ENCODE results near the gene ANKDD1A. TPM values are rescaled to one million over a fixed set of nuclear protein-coding genes. Genes with fewer than 3 reads are reported as not detected.
A peak's percentile ranks its signal among the peaks of the same experiment; 100 is the strongest.

Gene ANKDD1A
- total RNA-seq (2014; rRNA removed; shearing (Covaris generic)), result 2.1 and 2.3 TPM in 2 replicates

GRCh38 chr15:64911311-64912186 is at the start of gene ANKDD1A:
Gene ANKDD1A, plus strand, starts transcription at chr15:64911902. Its CDS starts 29 bp downstream, at chr15:64911931.
- peak; percentile 46 for DNase-seq (ENCODE audit: low read depth)

GRCh38 chr15:64861960-64862359 is 49.7 kb upstream of the ANKDD1A start:
- DNase-seq (ENCODE audit: low read depth), result no peak

GRCh38 chr15:64862408-64862807 is 49.3 kb upstream of the ANKDD1A start:
- DNase-seq (ENCODE audit: low read depth), result no peak

- DNase-seq (ENCODE audit: low read depth), result no peak
These were observed 47.6 kb upstream of the ANKDD1A start for GRCh38 chr15:64864068-64864467.

- DNase-seq (ENCODE audit: low read depth), result no peak
These were observed 46.3 kb upstream of the ANKDD1A start for GRCh38 chr15:64865126-64865997.

DNA sequence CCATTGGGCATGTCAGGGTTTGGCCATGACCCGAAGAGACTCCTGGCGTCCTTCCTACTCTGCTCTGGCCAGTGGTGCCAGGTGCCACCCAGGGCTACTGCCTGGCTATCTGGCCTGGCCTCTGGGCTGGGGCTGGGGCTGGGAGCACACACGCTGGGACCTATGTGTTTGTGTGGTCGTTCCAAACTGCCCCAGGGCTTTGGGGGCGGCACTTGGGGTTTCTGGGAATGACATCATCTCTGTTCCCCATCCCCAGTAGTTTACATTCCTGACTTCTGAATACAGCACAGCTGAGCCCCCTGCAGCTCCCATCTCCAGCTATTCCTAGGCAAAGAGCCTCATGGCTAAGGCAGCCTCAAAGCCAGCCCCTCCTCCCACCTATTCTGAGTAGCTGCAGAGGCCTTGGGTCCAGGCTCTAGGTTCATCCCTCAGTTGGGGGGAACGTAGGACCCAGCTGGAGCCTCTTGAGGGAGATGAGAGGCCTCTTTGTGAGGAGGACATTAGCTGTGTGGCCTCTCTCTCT is 45.6 kb upstream of the ANKDD1A start:
- DNase-seq (ENCODE audit: low read depth), result peak; percentile 98

- DNase-seq (ENCODE audit: low read depth), result no peak
These were observed 42.2 kb upstream of the ANKDD1A start for GRCh38 chr15:64869501-64869900.

DNA sequence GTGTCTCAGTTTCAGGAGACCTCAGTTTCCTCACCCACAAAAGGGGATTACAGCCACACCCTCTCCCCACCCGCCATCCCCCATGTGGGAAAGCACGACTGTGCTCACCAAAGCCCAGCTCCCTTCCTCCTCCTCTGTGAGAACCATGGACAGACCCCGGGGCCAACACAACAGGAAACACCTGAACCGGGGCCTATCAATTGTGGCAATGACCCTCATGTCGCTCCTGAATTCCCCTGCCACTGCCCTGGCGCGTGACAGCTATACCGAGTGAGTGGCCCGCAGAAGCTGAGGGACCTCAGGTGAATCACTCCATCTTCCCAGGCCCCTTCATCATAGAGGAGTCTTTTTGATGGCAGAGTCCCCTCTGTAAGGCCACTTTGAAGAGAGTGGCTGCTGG is 41.3 kb upstream of the ANKDD1A start:
- DNase-seq (ENCODE audit: low read depth), result no peak

DNA sequence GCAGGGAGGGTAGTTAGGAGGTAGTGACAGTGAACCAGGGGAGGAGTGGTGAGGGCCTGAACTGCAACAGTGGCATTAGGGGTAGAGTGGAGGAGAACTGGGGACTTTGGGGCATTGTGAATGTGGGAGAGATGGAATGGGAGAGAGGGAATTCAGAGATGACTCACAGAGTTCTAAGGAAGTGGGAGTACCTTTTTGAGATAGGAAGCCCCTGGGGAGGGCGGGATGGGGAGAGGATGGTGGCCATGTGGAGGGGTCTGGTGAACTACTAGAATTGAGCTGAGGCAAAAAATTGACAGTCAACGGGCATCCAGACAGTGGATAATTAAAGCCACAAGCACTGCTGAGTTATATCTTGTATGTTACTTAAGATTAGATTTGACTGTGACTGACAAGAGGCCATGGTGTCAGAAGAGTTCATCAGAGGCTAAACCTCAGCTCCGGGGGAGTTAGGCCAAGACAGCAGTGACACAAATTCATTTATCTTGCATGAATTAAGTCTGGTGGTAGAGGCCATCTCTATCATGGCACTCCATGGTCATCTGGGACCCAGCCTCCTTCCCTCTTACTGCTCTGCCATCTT is 36.0 kb upstream of the ANKDD1A start:
- DNase-seq (ENCODE audit: low read depth), result no peak

GRCh38 chr15:64877435-64877834 is 34.3 kb upstream of the ANKDD1A start:
- peak; percentile 55 for DNase-seq (ENCODE audit: low read depth)

DNA sequence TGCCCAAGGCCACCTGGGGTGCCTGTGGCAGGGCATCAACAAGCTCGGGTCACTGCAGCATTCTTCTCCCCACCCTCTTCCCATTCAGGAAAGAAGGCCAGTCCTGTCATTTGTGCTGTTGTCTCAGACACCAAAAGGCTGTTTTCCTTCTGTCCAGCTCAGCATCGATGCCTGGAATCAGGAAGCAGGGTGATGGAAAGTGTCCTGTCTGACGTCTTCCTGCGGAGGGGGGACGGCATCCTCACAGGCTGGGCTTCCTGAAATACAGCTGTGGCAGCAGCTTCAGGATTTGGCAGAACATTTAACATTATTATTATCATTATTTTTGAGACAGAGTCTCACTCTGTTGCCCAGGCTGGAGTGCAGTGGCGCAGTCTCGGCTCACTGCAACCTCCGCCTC is 33.0 kb upstream of the ANKDD1A start:
- DNase-seq (ENCODE audit: low read depth), result no peak

GRCh38 chr15:64883100-64883581 is 28.6 kb upstream of the ANKDD1A start:
- peak; percentile 49 for DNase-seq (ENCODE audit: low read depth)

- peak; percentile 92 for DNase-seq (ENCODE audit: low read depth)
These were observed 27.6 kb upstream of the ANKDD1A start for GRCh38 chr15:64883997-64884511.

GRCh38 chr15:64884679-64885078 is 27.0 kb upstream of the ANKDD1A start:
- no peak for DNase-seq (ENCODE audit: low read depth)

- DNase-seq (ENCODE audit: low read depth), result no peak
These were observed 23.4 kb upstream of the ANKDD1A start for GRCh38 chr15:64888336-64888735.

GRCh38 chr15:64891561-64891960 is 20.1 kb upstream of the ANKDD1A start:
- DNase-seq (ENCODE audit: low read depth), result no peak

DNA sequence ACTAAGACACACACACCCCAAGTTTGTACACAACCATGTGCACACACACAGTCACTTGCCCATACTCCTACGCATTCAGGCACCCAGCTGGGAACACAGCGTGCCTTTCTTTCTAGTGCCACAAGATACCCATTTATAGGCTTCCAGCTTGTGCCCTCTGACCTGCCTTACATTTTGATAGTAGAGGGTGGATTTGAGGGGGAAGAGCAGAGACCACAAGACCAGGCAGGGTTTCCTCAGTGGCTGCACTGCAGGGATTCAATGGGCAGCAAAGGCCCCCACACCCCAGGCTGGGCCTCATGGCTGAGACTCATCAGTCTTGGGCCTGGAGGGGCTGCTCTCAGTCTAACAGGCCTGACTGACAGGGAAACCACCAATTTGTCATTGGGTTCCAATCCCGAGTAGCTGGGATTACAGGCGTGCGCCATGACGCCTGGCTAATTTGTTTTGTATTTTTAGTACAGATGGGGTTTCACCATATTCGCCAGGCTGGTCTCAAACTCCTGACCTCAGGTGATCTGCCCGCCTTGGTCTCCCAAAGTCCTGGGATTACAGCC is 18.8 kb upstream of the ANKDD1A start:
- DNase-seq (ENCODE audit: low read depth), result no peak

DNA sequence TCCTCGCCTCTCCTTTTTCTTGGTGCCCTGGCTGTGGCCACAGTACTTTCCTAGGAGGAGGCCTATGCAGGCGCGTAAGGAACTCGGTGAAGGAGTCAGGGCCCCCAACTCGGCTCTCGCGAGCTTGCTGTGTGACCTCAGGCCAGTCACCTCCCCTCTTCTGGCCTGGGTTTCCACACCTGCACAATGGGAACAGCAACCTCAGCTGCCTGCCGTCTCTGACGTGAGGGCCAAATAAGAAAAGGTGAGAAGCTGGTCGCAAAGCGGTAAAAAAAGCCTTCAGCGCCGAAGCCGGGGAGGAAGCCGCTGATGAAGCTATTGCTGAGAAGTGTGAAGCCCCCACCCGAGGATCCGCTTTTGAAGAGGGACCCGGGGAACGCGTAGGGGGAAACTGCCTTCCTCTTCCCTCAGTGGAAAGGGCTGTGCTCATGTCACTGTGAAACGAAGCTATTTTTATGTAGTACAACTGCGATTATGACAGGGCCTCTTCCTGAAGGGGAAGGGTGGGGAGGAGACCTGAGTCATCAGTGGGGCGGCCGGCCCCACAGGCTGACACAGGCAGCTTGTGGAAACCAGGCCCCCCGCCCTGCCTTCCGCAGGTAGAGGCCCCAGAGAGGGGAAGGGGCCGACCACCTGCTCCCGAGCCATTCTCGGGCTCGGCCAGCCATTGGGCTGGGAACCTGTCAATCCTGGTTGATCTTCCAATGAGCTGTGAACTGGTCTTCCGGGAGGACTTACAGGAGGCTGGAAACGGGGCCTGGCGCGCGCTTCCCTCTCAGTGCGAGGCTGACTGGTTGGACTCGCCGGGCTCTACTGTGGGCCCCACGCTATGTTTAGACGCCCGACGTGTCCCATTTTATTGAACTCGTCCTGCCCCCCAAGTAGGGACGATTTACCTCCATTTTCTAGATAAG is 18.0 kb upstream of the ANKDD1A start:
- peak; percentile 44 for DNase-seq (ENCODE audit: low read depth)

- no peak for DNase-seq (ENCODE audit: low read depth)
These were observed 17.2 kb upstream of the ANKDD1A start for GRCh38 chr15:64894395-64895056.

All from M059J (cell line).